MM.1S (cell line): ENCODE measurements around the gene SDK1.

Experiments used
- DNase-seq: peaks from one replicate; pipeline ENCODE4 v3.0.0-alpha.2; 2015
- H2AFZ ChIP-seq: fragments of 300-600 bp; sonication (generic); 2 replicates; pipeline ENCODE4 v1.6.0; 2016; ENCODE audit warnings: antibody characterized with exemption, low read length
- H3F3A ChIP-seq: fragments of 300-600 bp; sonication (generic); 2 replicates; pipeline ENCODE4 v1.6.1; 2016; ENCODE audit warnings: mild to moderate bottlenecking, antibody characterized with exemption, low read length, moderate library complexity, mixed read lengths; ENCODE audit not compliant: insufficient read depth
- H3K27ac ChIP-seq: fragments of 300-600 bp; sonication (generic); 2 replicates; pipeline ENCODE4 v1.5.1; 2016; ENCODE audit warnings: mild to moderate bottlenecking, low read length
- H3K27me3 ChIP-seq: fragments of 300-600 bp; sonication (generic); replicated peaks from 2 replicates; pipeline ENCODE4 v1.6.0; 2016; ENCODE audit warnings: low read length; ENCODE audit not compliant: insufficient read depth
- H3K36me3 ChIP-seq: fragments of 300-600 bp; sonication (generic); replicated peaks from 2 replicates; pipeline ENCODE4 v1.6.1; 2016; ENCODE audit warnings: mild to moderate bottlenecking, low read length, mixed read lengths; ENCODE audit not compliant: insufficient read depth
- H3K4me1 ChIP-seq: fragments of 300-600 bp; sonication (generic); 2 replicates; pipeline ENCODE4 v1.6.1; 2016; ENCODE audit warnings: low read length, mixed read lengths
- H3K4me2 ChIP-seq: fragments of 300-600 bp; sonication (generic); 2 replicates; pipeline ENCODE4 v1.6.0; 2016; ENCODE audit warnings: low read depth, low read length
- H3K4me3 ChIP-seq: fragments of 300-600 bp; sonication (generic); 2 replicates; pipeline ENCODE4 v1.5.1; 2016; ENCODE audit warnings: low read length, mixed read lengths
- H3K79me2 ChIP-seq: fragments of 300-600 bp; sonication (generic); 2 replicates; pipeline ENCODE4 v1.6.1; 2016; ENCODE audit warnings: mixed run types, low read length, mixed read lengths
- H3K9ac ChIP-seq: fragments of 300-600 bp; sonication (generic); 2 replicates; pipeline ENCODE4 v1.6.1; 2016; ENCODE audit warnings: low read length, mixed read lengths
- H3K9me2 ChIP-seq: fragments of 300-600 bp; sonication (generic); replicated peaks from 2 replicates; pipeline ENCODE4 v1.6.1; 2016; ENCODE audit warnings: mild to moderate bottlenecking, low read length, mixed read lengths; ENCODE audit not compliant: insufficient read depth
- H3K9me3 ChIP-seq: fragments of 300-600 bp; sonication (generic); replicated peaks from 2 replicates; pipeline ENCODE4 v1.6.1; 2016; ENCODE audit warnings: mild to moderate bottlenecking, low read length, mixed read lengths; ENCODE audit not compliant: insufficient read depth
- H4K20me1 ChIP-seq: fragments of 300-600 bp; sonication (generic); 2 replicates; pipeline ENCODE4 v1.6.1; 2016; ENCODE audit warnings: mild to moderate bottlenecking, low read length, moderate library complexity, mixed read lengths; ENCODE audit not compliant: insufficient read depth
- CTCF ChIP-seq: fragments of 300-600 bp; sonication (generic); IDR thresholded peaks from 2 replicates; pipeline ENCODE4 v1.5.1; 2016; ENCODE audit warnings: antibody characterized with exemption, low read length, mixed read lengths
- EZH2 ChIP-seq: fragments of 300-600 bp; sonication (generic); optimal IDR thresholded peaks from 2 replicates; pipeline ENCODE3; 2017; ENCODE audit warnings: low read depth, mild to moderate bottlenecking, antibody characterized with exemption, low read length, mixed read lengths
- EZH2phosphoT487 ChIP-seq: fragments of 300-600 bp; sonication (generic); IDR thresholded peaks from 2 replicates; pipeline ENCODE4 v1.6.1; 2018; ENCODE audit warnings: antibody characterized with exemption, low read length

SDK1 gene

GRCh38 chr7:3866277-3866676 is 565.2 kb downstream of the SDK1 start:
- H3K9me2 ChIP-seq, result no peaks in the 10 kb centered on the region
- no peaks in the 10 kb centered on the region for H3K4me1 ChIP-seq
- no peak overlapping the region for H2AFZ ChIP-seq
- no peak for DNase-seq
- no peak overlapping the region for H3K9ac ChIP-seq
- H3K4me2 ChIP-seq, result no peak overlapping the region
- no peaks in the 10 kb centered on the region for H3K27me3 ChIP-seq
- no peaks in the 10 kb centered on the region for H3K79me2 ChIP-seq
- H3K9me3 ChIP-seq, result no peaks in the 10 kb centered on the region
- H3K4me3 ChIP-seq, result no peak overlapping the region
- H4K20me1 ChIP-seq, result no peaks in the 10 kb centered on the region
- H3K27ac ChIP-seq, result no peak overlapping the region
- H3K36me3 ChIP-seq, result no peaks in the 10 kb centered on the region
- H3F3A ChIP-seq, result no peaks in the 10 kb centered on the region
- TF ChIP-seq EZH2phosphoT487 (no peak), CTCF (no peak), EZH2 (no peak)

GRCh38 chr7:3867863-3868262 is 566.8 kb downstream of the SDK1 start:
- H3K27me3 ChIP-seq, result no peaks in the 10 kb centered on the region
- H2AFZ ChIP-seq, result no peak overlapping the region
- no peak overlapping the region for H3K27ac ChIP-seq
- H3K9me2 ChIP-seq, result no peaks in the 10 kb centered on the region
- no peak overlapping the region for H3K4me3 ChIP-seq
- no peak overlapping the region for H3K9ac ChIP-seq
- no peaks in the 10 kb centered on the region for H3K36me3 ChIP-seq
- no peaks in the 10 kb centered on the region for H4K20me1 ChIP-seq
- no peaks in the 10 kb centered on the region for H3K9me3 ChIP-seq
- no peaks in the 10 kb centered on the region for H3K79me2 ChIP-seq
- no peak for DNase-seq
- no peaks in the 10 kb centered on the region for H3K4me1 ChIP-seq
- no peaks in the 10 kb centered on the region for H3F3A ChIP-seq
- no peak overlapping the region for H3K4me2 ChIP-seq
- no peak for TF ChIP-seq CTCF

- no peaks in the 10 kb centered on the region for H3K79me2 ChIP-seq
- no peaks in the 10 kb centered on the region for H3K9me3 ChIP-seq
- H3K9me2 ChIP-seq, result no peaks in the 10 kb centered on the region
- TF ChIP-seq EZH2 (no peak), EZH2phosphoT487 (no peak), CTCF (no peak)
- H4K20me1 ChIP-seq, result no peaks in the 10 kb centered on the region
- no peaks in the 10 kb centered on the region for H3K27me3 ChIP-seq
- no peak overlapping the region for H3K27ac ChIP-seq
- no peak overlapping the region for H3K9ac ChIP-seq
- H3K4me2 ChIP-seq, result no peak overlapping the region
- no peak overlapping the region for H3K4me3 ChIP-seq
- H3K36me3 ChIP-seq, result no peaks in the 10 kb centered on the region
- no peaks in the 10 kb centered on the region for H3K4me1 ChIP-seq
- no peak overlapping the region for H2AFZ ChIP-seq
- no peaks in the 10 kb centered on the region for H3F3A ChIP-seq
- no peak for DNase-seq
These were observed 578.5 kb downstream of the SDK1 start for GRCh38 chr7:3879355-3880075.
